Sciatic nerve (tissue), 1 donor: ENCODE results near the gene TACC3. TPM values are rescaled to one million over a fixed set of nuclear protein-coding genes. Genes with fewer than 3 reads are reported as not detected.

Source experiments
- total RNA-seq: library from RNA; stranded (reverse); fragmentation: NEBNext Ultra II Directional; extraction: Animal tissue kit (Norgen Biotek cat#: 25700); gene quantifications from one replicate; pipeline ENCODE4 v1.2.1, GENCODE V29; 2021
- donor health status: DM: no; HTN: no; CAD: no.

The TACC3 gene
- total RNA-seq, 1 donor from 2014 or later = 9.9 TPM

Other genes with a start within 250 kb of the TACC3 start
- gene FAM53A, start 37.2 kb upstream of the TACC3 start, total RNA-seq = 1.9 TPM
- 23.2 TPM for gene SLBP, start 9.2 kb upstream of the TACC3 start, total RNA-seq
- 24.1 TPM for gene TMEM129, start 198 bp upstream of the TACC3 start, total RNA-seq
- gene FGFR3, start 71.8 kb downstream of the TACC3 start, total RNA-seq = 5.4 TPM
- 37.9 TPM for gene LETM1, start 134.6 kb downstream of the TACC3 start, total RNA-seq
- gene NSD2, start 149.9 kb downstream of the TACC3 start, total RNA-seq = 51.4 TPM